HG03103 (cell line): ENCODE results near the gene OR51B6.
"Not testable (repeated sequence)": the region's sequence is repeated elsewhere in the genome, so short reads cannot be mapped to it uniquely, and the experiment has no call there.

ENCODE experiments used
- ATAC-seq: cut with Tn5 transposase; IDR thresholded peaks from one replicate; pipeline ENCODE4 v1.9.1; 2021; ENCODE audit warnings: low read depth; ENCODE audit not compliant: unreplicated experiment

Gene OR51B6

GRCh38 chr11:5351208-5351607 lies at the start of gene OR51B6:
Gene OR51B6, plus strand, starts transcription at chr11:5351508. Its CDS starts 0 bp downstream, at chr11:5351508.
- no peak for ATAC-seq

DNA sequence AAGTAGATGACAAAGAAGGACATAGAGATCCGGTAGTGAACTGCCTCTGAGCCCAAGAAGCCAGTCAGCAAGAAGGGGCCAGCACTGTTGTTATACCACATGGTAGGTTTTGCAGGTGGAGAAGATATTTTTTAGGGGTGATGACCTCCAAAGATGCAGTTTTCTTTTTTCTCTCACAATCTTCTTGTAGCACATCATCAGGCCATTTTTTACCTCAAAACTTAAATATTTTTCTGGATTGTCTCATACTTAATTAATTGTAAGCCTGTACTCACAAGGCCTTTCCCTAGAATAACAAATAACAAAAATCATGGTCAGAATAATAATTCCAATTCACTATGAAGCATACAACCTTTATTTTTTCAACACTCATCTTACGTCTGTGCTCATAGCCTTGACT lies 49.5 kb upstream of the OR51B6 start, which contains the start of gene OR51B4:
OR51B4 (minus strand) TSS at position 101 of the 400 bp plus-strand sequence; CDS start at position 101, 0 bp downstream.
- ATAC-seq: no peak

- no peak for ATAC-seq
Measured at GRCh38 chr11:5303626-5304025, 47.7 kb upstream of the OR51B6 start.

- ATAC-seq: no peak
Measured at GRCh38 chr11:5304046-5304445, 47.3 kb upstream of the OR51B6 start.

DNA sequence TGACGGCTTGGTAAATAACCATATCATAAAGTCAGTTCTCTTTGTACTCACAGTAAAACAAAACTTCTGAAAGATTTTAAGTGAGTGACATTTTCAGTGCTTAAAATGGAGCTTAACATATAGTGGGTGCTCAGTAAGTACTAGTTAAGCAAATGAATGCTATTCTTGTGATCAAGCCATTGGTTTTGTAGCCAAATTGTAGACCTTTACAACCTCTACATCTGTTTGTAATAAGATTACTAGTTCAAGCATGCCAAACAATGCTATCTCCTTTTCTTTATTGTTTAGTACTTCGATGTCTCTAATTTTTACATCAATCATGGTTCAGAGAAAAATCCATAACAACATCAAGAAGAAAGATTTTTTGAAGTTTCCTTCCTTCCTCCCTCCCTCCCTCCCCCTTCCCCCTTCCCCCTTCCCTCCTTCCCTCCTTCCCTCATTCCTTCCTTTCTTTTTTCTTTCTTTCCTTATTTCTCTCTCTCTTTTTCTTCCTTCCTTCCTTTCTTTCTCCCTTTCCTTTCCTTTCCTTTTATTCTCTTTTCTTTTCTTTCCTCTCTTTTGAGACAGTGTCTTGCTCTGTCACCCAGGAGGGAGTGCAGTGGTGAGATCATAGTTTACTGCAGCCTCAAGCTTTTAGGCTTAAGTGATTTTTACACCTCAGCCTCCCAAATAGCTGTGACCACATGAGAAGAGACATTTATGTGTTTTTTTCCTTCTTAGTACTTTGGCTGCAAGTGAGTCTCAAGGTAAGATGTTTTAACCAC lies 43.9 kb upstream of the OR51B6 start:
- ATAC-seq: no peak

DNA sequence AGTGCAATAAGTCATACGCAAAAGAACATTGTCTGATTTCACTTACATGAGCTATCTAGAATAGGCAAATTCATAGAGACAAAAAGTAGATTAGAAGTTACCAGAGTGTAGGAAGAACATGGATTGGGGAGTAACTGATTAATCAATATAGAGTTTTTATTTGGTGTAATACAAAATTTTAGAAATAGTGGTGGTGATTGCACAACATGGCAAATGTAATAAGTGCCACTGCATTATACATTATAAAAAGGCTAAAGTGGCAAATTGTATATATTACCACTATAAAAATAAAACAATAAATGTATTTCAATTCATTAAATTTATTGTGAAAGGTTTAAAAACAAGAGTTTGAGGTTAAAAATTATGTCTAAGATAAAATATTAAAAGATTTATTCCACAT lies 40.9 kb upstream of the OR51B6 start:
- ATAC-seq: no peak

DNA sequence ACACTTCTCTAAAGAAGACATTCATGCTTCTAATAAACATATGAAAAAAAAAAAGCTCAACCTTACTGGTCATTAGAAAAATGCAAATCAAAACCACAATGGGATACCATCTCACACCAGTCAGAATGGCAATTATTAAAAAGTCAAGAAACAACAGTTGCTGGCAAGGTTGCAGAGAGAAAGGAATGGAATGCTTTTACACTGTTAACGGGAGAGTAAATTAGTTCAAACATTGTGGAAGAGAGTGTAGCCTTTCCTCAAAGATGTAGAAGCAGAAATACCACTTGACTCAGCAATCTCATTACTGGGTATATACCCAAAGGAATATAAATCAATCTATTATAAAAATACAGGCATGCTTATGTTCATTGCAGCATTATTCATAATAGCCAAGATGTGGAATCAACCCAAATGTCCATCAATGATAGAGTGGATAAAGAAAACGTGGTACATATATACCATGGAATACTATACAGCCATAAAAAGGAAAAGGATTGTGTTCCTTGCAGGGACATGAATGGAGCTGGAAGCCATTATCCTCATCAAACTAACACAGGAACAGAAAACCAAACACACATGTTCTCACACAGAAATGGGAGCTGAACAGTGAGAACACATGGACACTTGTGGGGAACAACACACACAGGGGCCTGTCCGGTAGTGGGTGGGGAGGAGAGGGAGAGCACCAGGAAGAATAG lies 37.8 kb upstream of the OR51B6 start:
- not testable (repeated sequence) for ATAC-seq

GRCh38 chr11:5317292-5317691 lies 34.0 kb upstream of the OR51B6 start:
- ATAC-seq: no peak

DNA sequence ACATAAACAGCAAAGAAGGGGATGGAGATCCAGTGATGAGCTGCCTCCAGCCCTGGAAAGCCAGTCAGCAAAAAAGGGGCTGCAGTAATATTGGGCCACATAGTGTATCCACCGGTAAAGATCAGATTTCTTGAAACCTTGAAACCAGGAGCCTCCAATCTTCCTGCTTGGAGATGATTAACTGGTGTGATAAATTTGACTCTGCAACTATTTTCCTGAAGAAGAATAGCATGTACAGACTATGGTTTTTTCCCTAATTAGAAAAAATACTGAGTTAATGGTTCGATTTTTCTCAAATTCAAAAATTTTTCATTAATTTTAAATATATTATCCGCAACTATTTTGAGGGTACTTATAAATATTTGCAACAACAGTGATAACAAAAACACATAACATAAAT lies 27.1 kb upstream of the OR51B6 start, which contains the start of gene OR51B2:
OR51B2 (minus strand) TSS at position 101 of the 400 bp plus-strand sequence; CDS start at position 101, 0 bp downstream.
- no peak for ATAC-seq

DNA sequence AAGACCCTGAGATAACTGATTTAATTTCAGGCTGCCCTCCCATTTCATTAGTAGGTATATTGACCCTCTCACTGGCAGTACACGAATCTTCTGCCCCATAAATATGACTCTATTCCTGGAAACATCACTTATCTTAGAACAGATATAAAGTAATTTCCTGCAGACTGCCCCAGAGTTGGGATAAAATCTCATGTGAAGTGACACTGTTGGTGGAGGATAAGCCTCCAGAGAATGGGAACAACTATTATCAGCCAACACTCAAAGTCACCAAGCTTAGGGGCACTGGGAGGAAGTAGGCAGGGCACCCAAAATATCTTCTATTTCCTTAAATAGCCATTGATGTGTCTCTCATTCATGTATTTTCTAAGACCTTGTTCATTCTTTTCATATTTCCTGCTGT lies 16.1 kb upstream of the OR51B6 start:
- no peak for ATAC-seq

- no peak for ATAC-seq
Measured at GRCh38 chr11:5336331-5336730, 15.0 kb upstream of the OR51B6 start.

- not testable (repeated sequence) for ATAC-seq
Measured at GRCh38 chr11:5337253-5337652, 14.1 kb upstream of the OR51B6 start.

- peak; percentile 46 for ATAC-seq
Measured at GRCh38 chr11:5339771-5340322, 11.5 kb upstream of the OR51B6 start.

DNA sequence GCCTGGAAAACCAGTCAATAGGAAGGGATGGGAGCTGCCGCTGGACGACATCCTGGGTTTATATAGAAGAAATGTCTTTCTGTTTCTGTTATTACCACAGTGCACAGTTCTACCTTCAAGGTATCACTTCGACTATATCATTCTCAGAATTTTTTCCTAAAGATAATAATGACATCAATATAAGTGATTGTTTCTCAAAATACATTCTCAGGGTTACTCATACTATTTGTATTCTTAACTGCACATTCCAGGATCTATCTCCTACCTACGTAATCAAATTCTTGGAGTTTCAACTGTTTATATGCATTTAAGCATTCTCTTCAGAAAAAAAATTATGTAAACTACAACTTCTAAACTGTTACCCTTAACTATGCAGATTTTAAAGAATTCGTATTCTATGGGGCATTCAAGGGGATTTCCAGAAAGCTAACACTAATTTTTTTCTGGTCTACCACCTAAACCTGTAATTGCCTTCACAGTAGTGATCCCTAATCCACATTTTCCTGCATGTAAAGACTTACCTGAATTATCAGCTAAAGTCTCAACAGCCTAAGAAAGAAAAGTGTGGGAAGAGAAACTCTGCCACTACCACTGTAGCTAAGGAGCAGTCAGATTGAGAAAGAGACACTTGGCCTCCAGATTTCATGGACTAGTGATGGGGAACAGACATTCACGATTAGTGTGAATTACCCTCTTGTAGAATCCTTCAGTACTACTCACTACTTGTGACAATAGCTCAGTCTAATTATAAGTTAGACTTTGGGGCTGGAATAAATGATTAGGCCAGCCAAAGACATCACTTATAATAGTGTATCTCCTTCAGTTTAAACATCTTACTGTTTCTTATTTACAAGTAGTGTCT lies 7.6 kb upstream of the OR51B6 start, which contains the start of gene OR51B5:
OR51B5 (minus strand) TSS at position 51 of the 862 bp plus-strand sequence; CDS start at position 51, 0 bp downstream.
- no peak for ATAC-seq

DNA sequence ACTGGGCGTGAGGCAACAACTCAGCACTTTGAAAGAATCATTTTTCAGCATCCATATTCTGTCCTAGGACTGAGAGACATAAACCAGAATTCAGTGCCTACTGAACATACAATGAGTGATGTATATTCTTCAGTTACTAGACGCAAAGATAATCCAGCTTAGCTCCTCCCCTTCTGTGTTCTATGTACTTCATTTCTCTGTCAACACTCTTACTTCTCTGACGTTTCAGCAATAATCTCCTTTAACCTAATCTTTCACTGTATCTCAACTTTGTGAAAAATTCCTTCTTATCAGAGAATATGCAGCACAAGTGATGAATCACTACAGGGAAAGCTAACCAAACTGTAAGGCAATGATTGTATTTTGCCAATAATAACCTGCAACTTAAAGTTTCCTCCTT lies 5.5 kb upstream of the OR51B6 start:
- ATAC-seq: no peak

- ATAC-seq: no peak
Measured at GRCh38 chr11:5348551-5349194, 2.6 kb upstream of the OR51B6 start.

GRCh38 chr11:5349550-5349949 lies 1.8 kb upstream of the OR51B6 start:
- no peak for ATAC-seq

- not testable (repeated sequence) for ATAC-seq
Measured at GRCh38 chr11:5356031-5356430, 4.7 kb downstream of the OR51B6 start.

DNA sequence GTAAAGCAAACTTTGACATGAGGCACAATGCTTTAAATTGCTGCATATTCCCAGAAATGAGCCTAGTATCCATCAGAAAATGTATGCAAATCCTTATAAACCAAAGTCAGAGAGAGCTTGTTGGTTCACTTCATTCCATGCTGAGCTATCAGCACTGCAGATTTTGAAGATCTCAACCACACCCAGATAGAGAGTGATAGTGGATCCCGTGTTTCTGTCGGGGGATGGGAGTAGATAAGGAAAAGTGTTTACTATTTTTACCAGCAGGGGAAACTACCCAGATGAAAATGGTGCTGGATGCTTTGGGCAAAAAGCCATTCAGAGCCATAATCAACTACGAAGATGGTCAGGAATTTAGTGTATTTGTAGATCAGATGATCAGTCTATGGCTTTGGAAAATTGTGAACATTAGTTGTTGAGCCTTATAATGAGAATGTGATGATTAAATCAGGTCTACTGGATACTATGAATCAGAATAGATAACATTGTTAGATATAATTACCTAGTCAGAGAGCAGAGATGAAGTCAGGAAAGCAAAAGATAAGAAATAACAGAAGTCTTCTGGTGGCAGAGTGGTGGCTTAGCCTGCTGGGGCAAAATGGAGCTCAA lies 10.8 kb downstream of the OR51B6 start:
- no peak for ATAC-seq
